Muscle of leg (tissue), 11 donors: ENCODE data around the gene U2AF2. TPM values are rescaled to one million over a fixed set of nuclear protein-coding genes. Genes with fewer than 3 reads are reported as not detected.

Experiments
- DNase-seq: peaks from one replicate; pipeline ENCODE4 v3.0.0; 2013
- H3K27ac ChIP-seq: one replicate; pipeline ENCODE4 v1.5.1; 2013; ENCODE audit warnings: mild to moderate bottlenecking, low read length, control low read depth
- H3K27me3 ChIP-seq: one replicate; pipeline ENCODE4 v1.6.1; 2013; ENCODE audit warnings: low read length; ENCODE audit not compliant: control insufficient read depth, insufficient read depth
- H3K36me3 ChIP-seq: one replicate; pipeline ENCODE4 v1.6.1; 2013; ENCODE audit warnings: low read length; ENCODE audit not compliant: control insufficient read depth, insufficient read depth
- H3K4me1 ChIP-seq: one replicate; pipeline ENCODE4 v1.6.1; 2013; ENCODE audit warnings: low read length; ENCODE audit not compliant: control insufficient read depth, insufficient read depth
- H3K4me3 ChIP-seq: one replicate; pipeline ENCODE4 v1.5.1; 2013; ENCODE audit warnings: low read length, control low read depth
- H3K9me3 ChIP-seq: replicated peaks from 2 replicates; pipeline ENCODE4 v1.6.1; 2013; ENCODE audit warnings: low read depth, low read length; ENCODE audit not compliant: control insufficient read depth
- WGBS: methylation state at CpG from one replicate; pipeline ENCODE4 v1.1.5; 2013; ENCODE audit warnings: missing lambda C conversion rate; ENCODE audit not compliant: insufficient coverage; 5-methylcytosine and 5-hydroxymethylcytosine counted together
- polyA plus RNA-seq, 8 donors: library from polyadenylated mRNA; unstranded; fragments of 120-200 nt; gene quantifications; one replicate each; pipeline versions ENCODE4 v1.2.1 to v1.2.3, GENCODE V29; 2013; ENCODE audit warnings: inconsistent platforms in 1 of 8, low replicate concordance in 1 of 8; ENCODE audit not compliant: insufficient read length in 8 of 8, insufficient read depth in 1 of 8
- total RNA-seq: library from RNA; stranded (reverse); fragments of 120-200 nt; gene quantifications from one replicate; pipeline ENCODE4 v1.2.4, GENCODE V29; 2013

The U2AF2 gene
- total and polyA plus RNA-seq, 9 donors = 70.2 to 156 (median 130) TPM

DNA sequence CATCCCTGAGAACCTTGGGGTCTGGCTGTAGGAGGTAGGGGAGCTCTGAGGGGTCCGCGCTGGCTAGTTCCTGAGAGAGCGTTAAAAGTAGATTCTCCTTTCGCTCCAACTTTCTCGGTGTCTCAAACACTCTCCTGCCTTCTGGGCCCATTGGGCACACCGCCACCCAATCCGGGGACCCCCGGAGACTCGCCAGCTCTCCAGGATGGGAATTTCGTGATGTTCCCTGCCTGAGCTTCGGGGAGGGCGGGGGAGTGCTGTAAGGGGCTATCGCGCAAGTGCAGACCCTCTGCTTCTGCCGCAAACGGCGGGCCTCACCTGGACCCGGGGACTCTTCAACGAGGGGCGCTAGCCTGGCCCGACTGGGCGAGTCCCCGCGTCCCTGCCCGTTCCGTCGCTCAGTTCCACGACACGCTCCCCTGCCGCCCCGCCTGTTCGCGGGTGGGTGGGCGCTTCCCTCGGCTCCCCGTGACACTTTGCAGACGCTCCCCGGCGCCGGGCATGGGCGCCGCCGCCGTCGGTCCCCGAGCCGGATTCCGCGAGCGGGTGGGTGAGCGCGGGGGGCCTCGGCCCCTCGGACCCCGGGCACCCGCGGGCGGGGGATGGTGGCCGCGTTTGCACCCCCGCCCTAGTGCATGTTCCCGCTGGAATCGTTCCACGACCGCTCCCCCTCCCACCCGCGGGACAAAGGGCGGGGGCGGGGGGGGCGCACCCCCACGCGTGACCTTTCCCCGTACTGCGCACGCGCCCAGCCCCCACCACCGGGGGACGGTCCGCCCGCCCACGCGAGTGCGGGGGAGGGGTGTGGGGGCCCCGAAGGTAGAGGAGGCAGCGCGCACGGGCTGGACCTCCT lies 6.9 kb upstream of the U2AF2 start, which contains the start of gene CCDC106:
Gene CCDC106, plus strand, starts transcription at position 481 of the 853 bp plus-strand sequence. CDS start 835 bp downstream, outside the sequence.
- peak; percentile 89 for DNase-seq
- H3K27me3 ChIP-seq = no peaks in the 10 kb centered on the region
- peaks cover 44% of the 10 kb centered on the region for H3K4me1 ChIP-seq
- peak within 1 kb of the TSS; percentile 86 for H3K4me3 ChIP-seq
- no peaks in the 10 kb centered on the region for H3K9me3 ChIP-seq
- H3K27ac ChIP-seq = peak within 1 kb of the TSS; percentile 85
- peaks cover 38% of the 10 kb centered on the region for H3K36me3 ChIP-seq
- under 1% methylated on average over 62 of the region's 87 CpGs for WGBS

DNA sequence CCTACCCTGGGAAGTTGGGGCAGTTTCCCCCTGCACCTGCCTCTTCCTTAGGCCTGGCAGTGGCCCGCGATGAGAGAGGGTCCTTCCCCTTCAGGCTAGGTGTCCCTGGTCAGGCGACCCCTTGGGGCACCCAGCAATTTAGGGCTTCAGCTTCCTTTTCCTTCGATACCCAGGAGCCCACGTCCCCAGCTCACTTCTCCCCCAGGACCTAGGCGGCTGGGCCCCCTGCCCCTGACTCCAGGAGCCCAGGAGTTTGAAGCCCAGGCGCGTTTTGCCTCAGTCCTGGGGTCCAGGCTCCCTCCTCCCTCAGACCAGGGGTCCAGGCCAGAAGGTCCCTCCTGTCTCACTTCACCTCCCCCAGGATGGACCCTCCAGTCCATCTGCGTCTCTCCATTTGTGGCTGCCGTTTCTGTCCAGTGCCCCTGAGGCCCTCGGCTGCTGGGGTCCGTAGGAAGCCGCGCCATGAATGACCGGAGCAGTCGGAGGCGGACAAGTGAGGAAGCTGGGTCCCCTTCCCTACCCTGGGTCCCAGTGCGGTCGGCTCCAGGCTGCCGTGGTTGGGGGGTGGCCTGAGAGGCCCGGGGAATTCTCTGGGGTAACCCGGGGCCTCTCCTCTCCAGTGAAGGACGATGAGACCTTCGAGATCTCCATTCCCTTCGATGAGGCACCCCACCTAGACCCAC lies 6.1 kb upstream of the U2AF2 start:
- DNase-seq = peak; percentile 40
- peaks cover 38% of the 10 kb centered on the region for H3K36me3 ChIP-seq
- peak overlapping the region; percentile 42 for H3K27ac ChIP-seq
- no peaks in the 10 kb centered on the region for H3K9me3 ChIP-seq
- WGBS = 15% methylated on average over 16 of the region's 25 CpGs
- peaks cover 43% of the 10 kb centered on the region for H3K4me1 ChIP-seq
- peak overlapping the region; percentile 86 for H3K4me3 ChIP-seq
- no peaks in the 10 kb centered on the region for H3K27me3 ChIP-seq

GRCh38 chr19:55649268-55650125 lies 5.3 kb upstream of the U2AF2 start:
- no peaks in the 10 kb centered on the region for H3K27me3 ChIP-seq
- H3K36me3 ChIP-seq = peaks cover 36% of the 10 kb centered on the region
- peak overlapping the region; percentile 86 for H3K4me3 ChIP-seq
- H3K4me1 ChIP-seq = peaks cover 35% of the 10 kb centered on the region
- WGBS = 58% methylated on average over 10 of the region's 17 CpGs
- peak; percentile 30 for DNase-seq
- H3K27ac ChIP-seq = no peak overlapping the region
- H3K9me3 ChIP-seq = no peaks in the 10 kb centered on the region

GRCh38 chr19:55650126-55650557 lies 4.7 kb upstream of the U2AF2 start:
- H3K4me3 ChIP-seq = no peak overlapping the region
- no peak overlapping the region for H3K27ac ChIP-seq
- H3K27me3 ChIP-seq = no peaks in the 10 kb centered on the region
- no peak for DNase-seq
- no peaks in the 10 kb centered on the region for H3K9me3 ChIP-seq
- 87% methylated on average over 2 of the region's 4 CpGs for WGBS
- H3K4me1 ChIP-seq = peaks cover 29% of the 10 kb centered on the region
- H3K36me3 ChIP-seq = peaks cover 30% of the 10 kb centered on the region

DNA sequence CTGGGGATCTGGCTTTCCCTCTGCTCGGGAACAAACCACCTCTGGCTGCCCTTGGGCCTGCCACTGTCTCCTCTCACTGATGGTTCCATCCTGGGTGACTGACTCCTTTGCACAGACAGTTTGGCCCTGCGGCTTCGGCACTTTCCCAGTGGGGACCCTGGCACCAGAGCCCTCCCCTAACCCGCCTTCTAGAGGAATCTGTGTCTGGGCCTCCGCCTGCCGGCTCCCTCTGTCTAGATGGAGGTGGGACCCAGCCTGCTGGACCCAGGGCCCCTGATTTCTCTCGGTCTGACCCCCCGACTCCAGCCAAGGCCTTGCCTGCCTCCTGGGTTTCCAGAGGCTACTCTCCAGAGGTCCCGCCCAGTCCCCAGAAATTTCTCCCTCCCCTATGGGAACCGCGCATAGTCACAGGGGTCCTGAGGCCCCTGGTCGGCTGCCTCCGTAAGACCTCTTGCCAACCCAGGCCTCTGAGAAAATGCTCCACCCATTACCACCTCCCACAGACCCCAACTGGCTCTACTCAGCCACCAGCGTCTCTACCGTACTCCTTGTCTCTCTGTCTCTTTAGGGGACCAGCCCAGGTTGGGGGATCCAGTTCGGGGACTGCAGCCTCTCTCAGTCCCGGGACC lies 4.1 kb upstream of the U2AF2 start:
- Histone ChIP-seq H3K27me3 (no peaks in the 10 kb centered on the region), H3K27ac (no peak overlapping the region), H3K4me1 (peaks cover 29% of the 10 kb centered on the region), H3K4me3 (no peak overlapping the region), H3K9me3 (no peaks in the 10 kb centered on the region), H3K36me3 (peaks cover 24% of the 10 kb centered on the region)
- WGBS = 89% methylated on average over 10 of the region's 17 CpGs
- peak; percentile 27 for DNase-seq

GRCh38 chr19:55651236-55651635 lies 3.6 kb upstream of the U2AF2 start:
- Histone ChIP-seq H3K4me1 (peaks cover 34% of the 10 kb centered on the region), H3K4me3 (no peak overlapping the region), H3K36me3 (peaks cover 22% of the 10 kb centered on the region), H3K27me3 (no peaks in the 10 kb centered on the region), H3K27ac (no peak overlapping the region), H3K9me3 (no peaks in the 10 kb centered on the region)
- peak; percentile 27 for DNase-seq
- 78% methylated on average over 9 of the region's 18 CpGs for WGBS

- H3K9me3 ChIP-seq = no peaks in the 10 kb centered on the region
- H3K4me3 ChIP-seq = no peak overlapping the region
- peak; percentile 56 for DNase-seq
- WGBS = 52% methylated on average over 61 of the region's 71 CpGs
- peaks cover 27% of the 10 kb centered on the region for H3K36me3 ChIP-seq
- H3K4me1 ChIP-seq = peaks cover 40% of the 10 kb centered on the region
- H3K27ac ChIP-seq = peak overlapping the region; percentile 100
- no peaks in the 10 kb centered on the region for H3K27me3 ChIP-seq
Measured at GRCh38 chr19:55652311-55653128, 2.3 kb upstream of the U2AF2 start.

GRCh38 chr19:55653651-55654322 lies 1.0 kb upstream of the U2AF2 start:
- no peaks in the 10 kb centered on the region for H3K27me3 ChIP-seq
- peak overlapping the region; percentile 100 for H3K27ac ChIP-seq
- H3K9me3 ChIP-seq = no peaks in the 10 kb centered on the region
- under 1% methylated on average over 55 of the region's 57 CpGs for WGBS
- H3K4me3 ChIP-seq = peak overlapping the region; percentile 96
- peaks cover 32% of the 10 kb centered on the region for H3K36me3 ChIP-seq
- H3K4me1 ChIP-seq = peaks cover 38% of the 10 kb centered on the region
- DNase-seq = peak; percentile 100
